ENCODE results near the gene ARHGAP12.

DNA sequence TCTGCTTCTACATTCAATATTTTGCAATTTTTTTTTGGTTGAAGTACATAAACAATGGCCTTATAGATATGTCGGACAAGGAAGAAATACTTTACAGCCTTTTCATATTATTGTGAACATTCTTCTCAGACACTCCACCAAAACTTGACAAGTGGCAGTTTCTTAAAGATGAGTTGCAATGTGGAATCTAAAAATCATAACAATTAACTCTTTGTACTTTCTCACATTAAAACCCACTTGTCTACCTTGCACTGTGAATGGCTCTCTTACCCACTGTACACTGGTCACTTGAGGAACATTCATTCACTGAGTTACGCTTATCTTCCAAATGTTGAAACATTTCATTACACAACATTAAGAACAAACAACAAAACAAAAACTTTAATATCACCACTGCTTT, 44.2 kb downstream of the ARHGAP12 start:
- TF ChIP-seq, protein P1, sequence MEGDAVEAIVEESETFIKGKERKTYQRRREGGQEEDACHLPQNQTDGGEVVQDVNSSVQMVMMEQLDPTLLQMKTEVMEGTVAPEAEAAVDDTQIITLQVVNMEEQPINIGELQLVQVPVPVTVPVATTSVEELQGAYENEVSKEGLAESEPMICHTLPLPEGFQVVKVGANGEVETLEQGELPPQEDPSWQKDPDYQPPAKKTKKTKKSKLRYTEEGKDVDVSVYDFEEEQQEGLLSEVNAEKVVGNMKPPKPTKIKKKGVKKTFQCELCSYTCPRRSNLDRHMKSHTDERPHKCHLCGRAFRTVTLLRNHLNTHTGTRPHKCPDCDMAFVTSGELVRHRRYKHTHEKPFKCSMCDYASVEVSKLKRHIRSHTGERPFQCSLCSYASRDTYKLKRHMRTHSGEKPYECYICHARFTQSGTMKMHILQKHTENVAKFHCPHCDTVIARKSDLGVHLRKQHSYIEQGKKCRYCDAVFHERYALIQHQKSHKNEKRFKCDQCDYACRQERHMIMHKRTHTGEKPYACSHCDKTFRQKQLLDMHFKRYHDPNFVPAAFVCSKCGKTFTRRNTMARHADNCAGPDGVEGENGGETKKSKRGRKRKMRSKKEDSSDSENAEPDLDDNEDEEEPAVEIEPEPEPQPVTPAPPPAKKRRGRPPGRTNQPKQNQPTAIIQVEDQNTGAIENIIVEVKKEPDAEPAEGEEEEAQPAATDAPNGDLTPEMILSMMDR (IDR thresholded peaks at IDR 0.05; ENCODE audit: low read depth, low read length, poor library complexity, severe bottlenecking) = no peak
- no peak for TF ChIP-seq EZH2phosphoT487 (IDR thresholded peaks at IDR 0.05; ENCODE audit: borderline replicate concordance, low read length)
